ENCODE results near the gene C2orf92. TPM values are rescaled to one million over a fixed set of nuclear protein-coding genes. Genes with fewer than 3 reads are reported as not detected.

The C2orf92 gene
- total RNA-seq, 1 donor from 2014 or later, result 3.3 TPM

GRCh38 chr2:97688062-97688827 is 18.7 kb downstream of the C2orf92 start:
- Histone ChIP-seq H3F3A (ENCODE audit: low read depth) (no peaks in the 10 kb centered on the region), H3K9ac (no peak overlapping the region), H3K27ac (no peak overlapping the region), H3K4me2 (no peak overlapping the region), H3K9me3 (ENCODE audit: low read depth) (no peaks in the 10 kb centered on the region), H3K4me1 (no peaks in the 10 kb centered on the region), H2AFZ (replicated peaks) (no peak overlapping the region), H3K79me2 (ENCODE audit: low read depth) (no peaks in the 10 kb centered on the region), H3K4me3 (no peak overlapping the region), H4K20me1 (ENCODE audit: low read depth) (no peaks in the 10 kb centered on the region), H3K36me3 (no peaks in the 10 kb centered on the region), H3K27me3 (no peaks in the 10 kb centered on the region)
- Mint-ChIP-seq H3K4me1 (peaks cover 7% of the 10 kb centered on the region), H3K27ac (no peak overlapping the region), H3K9me3 (peaks cover 3% of the 10 kb centered on the region), H3K27me3 (ENCODE audit: insufficient read depth, low read depth) (peaks cover 2% of the 10 kb centered on the region), H3K36me3 (no peaks in the 10 kb centered on the region), H3K4me3 (no peak overlapping the region)
- TF ChIP-seq EZH2 (IDR thresholded peaks at IDR 0.05) (no peak), EZH2phosphoT487 (IDR thresholded peaks at IDR 0.05) (no peak), CTCF (IDR thresholded peaks at IDR 0.05) (no peak)
- no peak for DNase-seq (ENCODE audit: low spot score)

- peak; percentile 57 for DNase-seq (ENCODE audit: low spot score)
- H3K27me3 Mint-ChIP-seq (ENCODE audit: insufficient read depth, low read depth), result peaks cover 2% of the 10 kb centered on the region
- H3K4me3 Mint-ChIP-seq, result no peak overlapping the region
- no peaks in the 10 kb centered on the region for H3K9me3 Mint-ChIP-seq
- H3K4me1 ChIP-seq, result no peaks in the 10 kb centered on the region
- H3K4me2 ChIP-seq, result no peak overlapping the region
- no peak overlapping the region for H3K4me3 ChIP-seq
- H3K79me2 ChIP-seq (ENCODE audit: low read depth), result no peaks in the 10 kb centered on the region
- no peaks in the 10 kb centered on the region for H3K36me3 Mint-ChIP-seq
- no peaks in the 10 kb centered on the region for H3K27me3 ChIP-seq
- no peak overlapping the region for H2AFZ ChIP-seq (replicated peaks)
- H3F3A ChIP-seq (ENCODE audit: low read depth), result no peaks in the 10 kb centered on the region
- H3K4me1 Mint-ChIP-seq, result peaks cover 7% of the 10 kb centered on the region
- H4K20me1 ChIP-seq (ENCODE audit: low read depth), result no peaks in the 10 kb centered on the region
- H3K9ac ChIP-seq, result no peak overlapping the region
- peak overlapping the region; percentile 22 for H3K27ac Mint-ChIP-seq
- no peaks in the 10 kb centered on the region for H3K36me3 ChIP-seq
- TF ChIP-seq EZH2 (IDR thresholded peaks at IDR 0.05) (no peak), CTCF (IDR thresholded peaks at IDR 0.05) (no peak), EZH2phosphoT487 (IDR thresholded peaks at IDR 0.05) (no peak)
- no peak overlapping the region for H3K27ac ChIP-seq
- no peaks in the 10 kb centered on the region for H3K9me3 ChIP-seq (ENCODE audit: low read depth)
Observed at GRCh38 chr2:97691166-97691565, 21.7 kb downstream of the C2orf92 start.

GRCh38 chr2:97693476-97693875 is 24.0 kb downstream of the C2orf92 start:
- no peak overlapping the region for H3K4me2 ChIP-seq
- no peaks in the 10 kb centered on the region for H3K4me1 ChIP-seq
- TF ChIP-seq CTCF (IDR thresholded peaks at IDR 0.05) (no peak), EZH2phosphoT487 (IDR thresholded peaks at IDR 0.05) (no peak), EZH2 (IDR thresholded peaks at IDR 0.05) (no peak)
- H3F3A ChIP-seq (ENCODE audit: low read depth), result no peaks in the 10 kb centered on the region
- no peak overlapping the region for H3K27ac Mint-ChIP-seq
- no peak overlapping the region for H3K27ac ChIP-seq
- H3K27me3 Mint-ChIP-seq (ENCODE audit: insufficient read depth, low read depth), result no peaks in the 10 kb centered on the region
- no peaks in the 10 kb centered on the region for H3K36me3 Mint-ChIP-seq
- no peak overlapping the region for H3K9ac ChIP-seq
- H3K4me1 Mint-ChIP-seq, result peaks cover 13% of the 10 kb centered on the region
- no peaks in the 10 kb centered on the region for H3K27me3 ChIP-seq
- no peak overlapping the region for H3K4me3 Mint-ChIP-seq
- no peaks in the 10 kb centered on the region for H3K36me3 ChIP-seq
- H3K4me3 ChIP-seq, result no peak overlapping the region
- H3K79me2 ChIP-seq (ENCODE audit: low read depth), result no peaks in the 10 kb centered on the region
- H2AFZ ChIP-seq (replicated peaks), result no peak overlapping the region
- DNase-seq (ENCODE audit: low spot score), result no peak
- no peaks in the 10 kb centered on the region for H3K9me3 ChIP-seq (ENCODE audit: low read depth)
- no peaks in the 10 kb centered on the region for H4K20me1 ChIP-seq (ENCODE audit: low read depth)
- no peaks in the 10 kb centered on the region for H3K9me3 Mint-ChIP-seq

All from neural progenitor cell (in vitro differentiated cells).